IPS-18c (cell line): ENCODE results near the gene PMM1.

ENCODE experiments used
- H3K4me3 ChIP-seq: 2 replicates; pipeline ENCODE4 v1.7.0; 2013; ENCODE audit warnings: low read depth, mild to moderate bottlenecking, low read length, moderate library complexity; ENCODE audit not compliant: insufficient read depth
- H3K9me3 ChIP-seq: one replicate; pipeline ENCODE4 v1.6.1; 2013; ENCODE audit warnings: mild to moderate bottlenecking, low read length, moderate library complexity; ENCODE audit not compliant: control insufficient read depth, insufficient read depth

The PMM1 gene

GRCh38 chr22:41555325-41555982 is 34.2 kb downstream of the PMM1 start:
- H3K9me3 ChIP-seq, result no peaks in the 10 kb centered on the region
- H3K4me3 ChIP-seq, result no peak overlapping the region

- Histone ChIP-seq H3K9me3 (no peaks in the 10 kb centered on the region), H3K4me3 (no peak overlapping the region)
Observed at GRCh38 chr22:41551877-41552582, 37.6 kb downstream of the PMM1 start.

DNA sequence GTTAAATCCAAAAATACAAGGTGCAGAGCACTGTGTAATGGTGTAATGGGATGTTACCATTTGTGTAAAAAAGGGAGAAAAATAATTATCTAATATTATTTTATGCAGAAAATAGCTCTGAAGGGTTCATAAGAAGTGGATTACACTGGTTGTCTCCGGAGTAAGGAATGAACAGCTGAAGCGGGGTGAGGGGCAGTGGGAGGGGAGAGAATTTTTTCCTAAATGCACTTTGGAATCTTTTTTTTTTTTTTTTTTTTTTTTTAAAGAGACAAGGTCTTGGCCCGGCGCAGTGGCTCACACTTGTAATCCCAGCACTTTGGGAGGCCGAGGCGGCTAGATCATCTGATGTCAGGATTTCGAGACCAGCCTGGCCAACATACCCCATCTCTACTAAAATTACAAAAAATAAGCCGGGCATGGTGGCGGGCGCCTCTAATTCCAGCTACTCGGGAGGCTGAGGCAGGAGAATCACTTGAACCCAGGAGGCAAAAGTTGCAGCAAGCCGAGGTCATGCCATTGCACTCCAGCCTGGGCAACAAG is 38.6 kb downstream of the PMM1 start:
- H3K9me3 ChIP-seq, result no peaks in the 10 kb centered on the region
- no peak overlapping the region for H3K4me3 ChIP-seq

GRCh38 chr22:41548830-41549211 is 40.8 kb downstream of the PMM1 start:
- H3K9me3 ChIP-seq, result no peaks in the 10 kb centered on the region

GRCh38 chr22:41544671-41545476 is 44.8 kb downstream of the PMM1 start:
- H3K4me3 ChIP-seq, result peak overlapping the region; percentile 20; the same call in 1 of the 2 replicates

More at GRCh38 chr22:41548830-41549211, 40.8 kb downstream of the PMM1 start:
- no peak overlapping the region for H3K4me3 ChIP-seq

DNA sequence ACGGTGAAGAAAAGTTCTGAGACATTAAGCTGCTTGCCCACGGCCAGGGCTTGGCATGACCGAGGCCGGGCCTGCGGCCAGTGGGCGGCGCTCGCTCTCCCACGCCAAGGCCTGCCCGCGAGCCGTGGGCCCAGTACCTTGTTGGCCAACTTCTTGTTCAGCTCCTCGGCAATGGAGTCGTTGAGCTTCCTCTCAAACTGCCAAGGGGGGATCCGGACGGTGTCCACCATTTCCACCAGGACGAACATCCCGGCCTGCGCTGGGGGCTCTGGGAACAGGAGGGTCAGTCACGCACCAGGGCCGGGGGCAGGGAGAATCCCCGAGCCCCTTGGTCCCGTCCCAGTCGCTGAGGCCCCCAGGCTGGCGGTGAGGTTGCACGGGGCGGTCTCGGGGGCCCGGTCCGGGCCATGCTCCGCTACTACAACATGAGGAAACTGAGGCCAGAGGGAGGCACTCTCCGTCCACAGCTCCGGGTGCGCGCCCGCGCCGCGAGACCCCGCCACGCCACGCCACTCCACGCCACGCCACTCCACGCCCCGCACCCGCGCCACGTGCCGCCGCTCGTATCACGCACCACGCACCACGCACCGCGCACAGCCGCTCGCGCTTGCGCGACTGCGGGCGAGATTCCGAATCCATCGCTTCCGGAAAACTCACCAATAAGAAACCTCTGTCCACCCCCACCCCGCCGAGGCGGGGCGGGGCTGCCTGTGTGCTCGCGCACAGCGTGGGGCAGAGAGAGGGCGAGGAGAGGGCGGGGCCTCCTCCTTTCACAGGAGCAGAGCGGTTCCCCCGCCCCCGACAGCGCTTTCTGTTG is 45.6 kb downstream of the PMM1 start, which contains the start of gene POLR3H:
Gene POLR3H (minus strand): TSS at position 617 of the 817 bp plus-strand sequence. CDS start 369 bp downstream, at position 248.
- Histone ChIP-seq H3K4me3 (peak within 1 kb of the TSS; percentile 89), H3K9me3 (no peaks in the 10 kb centered on the region)

More at GRCh38 chr22:41544671-41545476, 44.8 kb downstream of the PMM1 start:
- H3K9me3 ChIP-seq, result no peaks in the 10 kb centered on the region

- no peaks in the 10 kb centered on the region for H3K9me3 ChIP-seq
- no peak overlapping the region for H3K4me3 ChIP-seq
Observed at GRCh38 chr22:41542224-41542623, 47.4 kb downstream of the PMM1 start.

DNA sequence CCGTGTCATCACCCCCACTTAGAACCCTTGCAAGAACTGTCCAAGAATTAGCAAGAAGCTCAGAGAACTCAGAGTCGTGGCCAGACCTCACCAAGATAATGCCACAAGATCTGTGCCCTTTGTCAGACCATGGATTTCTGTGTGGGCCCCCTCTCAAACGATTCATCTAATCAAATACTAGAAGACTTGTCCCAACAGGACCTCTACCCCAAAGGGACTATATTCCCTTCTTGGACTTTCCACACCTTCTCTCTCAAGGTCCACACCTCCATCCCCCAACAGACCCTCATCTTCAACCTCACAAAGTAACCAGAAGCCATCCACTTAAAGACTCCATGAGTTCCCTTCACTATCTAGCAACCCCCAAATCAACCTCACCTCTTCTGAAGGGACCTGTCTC is 48.2 kb downstream of the PMM1 start:
- Histone ChIP-seq H3K4me3 (no peak overlapping the region), H3K9me3 (no peaks in the 10 kb centered on the region)

- Histone ChIP-seq H3K4me3 (no peak overlapping the region), H3K9me3 (no peaks in the 10 kb centered on the region)
Observed at GRCh38 chr22:41540365-41540764, 49.3 kb downstream of the PMM1 start.

- no peak overlapping the region for H3K4me3 ChIP-seq
- no peaks in the 10 kb centered on the region for H3K9me3 ChIP-seq
Observed at GRCh38 chr22:41540006-41540315, 49.7 kb downstream of the PMM1 start.

DNA sequence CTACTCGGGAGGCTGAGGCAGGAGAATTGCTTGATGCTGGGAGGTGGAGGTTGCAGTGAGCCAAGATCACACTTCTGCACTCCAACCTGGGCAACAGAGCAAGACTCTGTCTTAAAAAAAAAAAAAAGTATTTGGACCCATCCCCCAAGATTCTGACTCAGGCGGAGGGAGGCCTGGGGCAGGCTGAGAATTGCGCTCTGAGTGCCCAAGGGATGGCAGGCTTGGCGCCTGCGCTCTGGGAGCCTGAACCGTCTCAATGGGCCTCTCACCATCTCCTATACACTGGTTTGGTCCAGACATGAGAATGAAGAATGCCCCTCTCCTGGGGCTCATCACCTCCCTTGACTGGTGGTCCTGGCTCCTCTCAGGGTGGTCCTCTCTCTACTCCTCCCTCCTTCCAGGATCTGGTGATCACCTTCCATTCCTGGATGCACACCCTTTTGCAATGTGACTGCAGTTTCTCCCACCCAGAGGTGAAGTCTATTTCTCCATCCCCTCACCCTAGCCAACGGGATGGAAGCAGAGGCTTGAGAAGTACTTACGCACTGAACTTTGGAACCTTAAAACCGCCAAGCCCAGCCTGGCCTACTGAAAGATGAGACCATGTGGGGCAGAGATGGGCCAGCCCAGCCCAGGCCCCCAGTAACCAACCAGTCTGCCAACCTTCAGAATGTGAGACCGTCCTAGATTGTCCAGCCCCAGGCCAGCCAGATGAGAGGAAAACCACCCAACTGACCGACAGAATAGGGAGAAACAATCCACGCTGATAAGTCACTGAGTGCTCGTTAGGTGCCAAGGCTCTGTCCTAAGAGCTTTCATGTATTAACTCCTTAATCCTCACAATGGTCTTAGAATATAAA is 50.3 kb downstream of the PMM1 start:
- Histone ChIP-seq H3K9me3 (no peaks in the 10 kb centered on the region), H3K4me3 (no peak overlapping the region)

DNA sequence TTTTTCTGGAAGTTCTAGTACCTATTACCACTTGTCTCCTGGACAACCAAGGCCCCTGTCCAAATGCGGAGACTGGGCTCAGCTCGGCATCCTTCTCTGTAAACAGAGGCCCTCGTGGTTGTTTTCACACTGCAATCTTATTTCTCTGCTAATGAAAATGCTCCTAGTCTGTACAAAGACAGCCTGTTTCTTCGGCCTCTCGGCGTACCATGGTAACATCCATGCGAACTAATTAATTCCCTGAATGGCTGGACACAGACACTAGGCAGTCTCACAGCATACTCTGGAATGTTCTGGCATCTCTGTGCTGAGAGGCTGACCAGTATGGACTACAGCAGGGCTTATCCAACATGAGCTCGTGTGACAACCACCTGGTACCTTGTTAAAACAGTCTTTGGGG is 51.1 kb downstream of the PMM1 start:
- H3K9me3 ChIP-seq, result no peaks in the 10 kb centered on the region
- no peak overlapping the region for H3K4me3 ChIP-seq

DNA sequence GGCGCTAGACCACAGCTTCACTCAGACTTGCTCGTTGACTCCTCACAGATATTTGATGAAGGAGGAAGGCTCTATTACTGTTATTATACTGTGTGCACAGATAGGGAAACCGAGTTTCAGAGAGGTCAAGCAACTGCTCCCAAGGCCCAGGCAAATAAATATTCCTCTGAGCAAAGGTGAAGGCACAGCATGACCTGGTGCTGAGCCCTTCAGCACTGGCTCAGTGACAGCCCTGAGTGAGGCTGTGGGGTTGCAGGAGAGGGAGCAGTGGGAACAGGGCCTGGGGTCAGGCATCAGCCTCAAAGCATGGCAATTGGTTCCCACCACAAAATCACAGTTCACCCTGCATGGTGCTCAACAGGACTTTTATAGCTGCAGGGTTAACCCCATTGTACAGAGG is 52.4 kb downstream of the PMM1 start:
- H3K4me3 ChIP-seq, result no peak overlapping the region
- no peaks in the 10 kb centered on the region for H3K9me3 ChIP-seq

- Histone ChIP-seq H3K4me3 (no peak overlapping the region), H3K9me3 (no peaks in the 10 kb centered on the region)
Observed at GRCh38 chr22:41535244-41535643, 54.4 kb downstream of the PMM1 start.

GRCh38 chr22:41534219-41534618 is 55.4 kb downstream of the PMM1 start:
- Histone ChIP-seq H3K9me3 (no peaks in the 10 kb centered on the region), H3K4me3 (no peak overlapping the region)
